ENCODE results near the gene BABAM2. TPM values are rescaled to one million over a fixed set of nuclear protein-coding genes. Genes with fewer than 3 reads are reported as not detected.

The BABAM2 gene
- total RNA-seq, 4 donors from 2014 or later: 34.4 to 44.9 (median 38.3) TPM

DNA sequence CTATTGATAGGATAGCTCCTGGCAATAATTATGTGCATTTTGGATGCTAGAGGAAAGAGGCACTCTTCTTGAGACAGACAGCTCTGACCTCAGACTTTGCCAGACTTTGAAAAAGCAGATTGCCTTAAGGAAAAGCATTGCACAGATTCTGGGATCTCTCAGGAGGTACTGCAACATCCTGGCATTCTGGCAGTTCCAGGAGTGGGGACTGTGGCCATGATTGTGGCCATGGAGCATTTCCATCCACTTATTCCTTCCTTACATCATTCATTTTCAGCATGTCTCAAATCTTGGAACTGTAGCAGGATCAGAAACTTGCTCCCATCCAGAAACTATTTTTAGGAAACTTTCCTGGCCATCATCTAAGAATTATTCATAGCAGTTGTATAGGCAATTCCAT lies 357.2 kb downstream of the BABAM2 start:
- TF ChIP-seq, protein P1, sequence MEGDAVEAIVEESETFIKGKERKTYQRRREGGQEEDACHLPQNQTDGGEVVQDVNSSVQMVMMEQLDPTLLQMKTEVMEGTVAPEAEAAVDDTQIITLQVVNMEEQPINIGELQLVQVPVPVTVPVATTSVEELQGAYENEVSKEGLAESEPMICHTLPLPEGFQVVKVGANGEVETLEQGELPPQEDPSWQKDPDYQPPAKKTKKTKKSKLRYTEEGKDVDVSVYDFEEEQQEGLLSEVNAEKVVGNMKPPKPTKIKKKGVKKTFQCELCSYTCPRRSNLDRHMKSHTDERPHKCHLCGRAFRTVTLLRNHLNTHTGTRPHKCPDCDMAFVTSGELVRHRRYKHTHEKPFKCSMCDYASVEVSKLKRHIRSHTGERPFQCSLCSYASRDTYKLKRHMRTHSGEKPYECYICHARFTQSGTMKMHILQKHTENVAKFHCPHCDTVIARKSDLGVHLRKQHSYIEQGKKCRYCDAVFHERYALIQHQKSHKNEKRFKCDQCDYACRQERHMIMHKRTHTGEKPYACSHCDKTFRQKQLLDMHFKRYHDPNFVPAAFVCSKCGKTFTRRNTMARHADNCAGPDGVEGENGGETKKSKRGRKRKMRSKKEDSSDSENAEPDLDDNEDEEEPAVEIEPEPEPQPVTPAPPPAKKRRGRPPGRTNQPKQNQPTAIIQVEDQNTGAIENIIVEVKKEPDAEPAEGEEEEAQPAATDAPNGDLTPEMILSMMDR (IDR thresholded peaks at IDR 0.05; ENCODE audit: low read depth): no peak

DNA sequence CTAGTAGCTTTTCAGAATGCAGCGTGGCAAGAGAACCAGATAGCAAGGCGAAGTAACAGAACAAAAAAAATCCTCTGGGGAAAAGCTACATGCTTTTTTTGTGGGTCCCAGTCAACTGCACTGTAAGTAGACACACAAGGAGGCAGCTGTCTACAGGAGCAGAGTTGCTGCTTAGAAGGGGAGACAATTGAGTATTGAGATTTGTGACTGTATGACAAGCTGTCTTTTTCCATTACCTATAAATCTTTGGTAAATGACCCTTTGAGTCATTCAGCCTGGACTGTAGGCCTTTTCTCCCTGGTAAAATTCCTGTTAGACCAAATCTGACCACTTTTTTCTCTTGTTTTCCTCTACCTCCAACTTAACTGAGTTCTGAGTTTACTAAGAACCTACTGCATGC lies 358.0 kb downstream of the BABAM2 start:
- TF ChIP-seq, protein P1 (IDR thresholded peaks at IDR 0.05; ENCODE audit: low read depth): no peak

DNA sequence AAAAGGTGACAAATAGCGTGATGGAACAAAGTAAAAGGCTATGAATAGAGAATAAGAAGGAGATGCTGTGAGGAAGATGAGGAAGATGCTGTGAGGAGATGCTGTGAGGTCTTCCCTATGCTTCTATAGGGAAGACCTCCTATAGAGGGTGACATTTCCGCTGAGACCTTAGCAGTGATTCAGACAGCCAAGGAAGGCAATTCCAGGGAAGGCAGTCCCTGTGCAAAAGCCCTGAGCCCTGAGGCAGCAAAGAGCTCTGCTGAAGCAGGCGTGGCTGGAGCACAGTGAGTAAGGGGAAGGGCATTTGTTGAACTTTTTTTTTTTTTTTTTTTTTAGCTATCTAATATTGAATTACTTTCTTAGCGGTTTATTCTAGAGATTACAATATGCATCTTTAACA lies 359.5 kb downstream of the BABAM2 start:
- TF ChIP-seq, protein P1 (IDR thresholded peaks at IDR 0.05; ENCODE audit: low read depth): no peak

- TF ChIP-seq, protein P1 (IDR thresholded peaks at IDR 0.05; ENCODE audit: low read depth): no peak
These were observed 360.8 kb downstream of the BABAM2 start for GRCh38 chr2:28251337-28251736.

DNA sequence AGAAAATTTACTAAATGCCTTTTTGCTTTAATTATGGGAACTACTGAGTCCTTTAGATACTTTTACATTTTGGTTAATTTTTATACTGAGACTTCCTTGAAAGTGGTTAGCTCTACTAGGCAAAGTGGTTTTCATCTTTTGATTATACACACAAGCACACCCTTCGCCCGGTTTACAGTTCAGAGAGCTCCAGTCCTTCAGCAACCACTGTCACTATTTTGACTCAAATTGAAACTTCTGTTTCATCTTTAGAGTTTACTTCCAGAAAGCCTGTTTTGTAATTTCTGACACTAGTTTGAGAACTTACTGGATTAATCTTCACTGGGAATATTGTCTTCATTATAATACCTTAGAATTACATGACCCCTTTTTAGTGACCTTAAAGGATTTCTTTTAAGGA lies 361.8 kb downstream of the BABAM2 start:
- TF ChIP-seq, protein P1 (IDR thresholded peaks at IDR 0.05; ENCODE audit: low read depth): no peak

DNA sequence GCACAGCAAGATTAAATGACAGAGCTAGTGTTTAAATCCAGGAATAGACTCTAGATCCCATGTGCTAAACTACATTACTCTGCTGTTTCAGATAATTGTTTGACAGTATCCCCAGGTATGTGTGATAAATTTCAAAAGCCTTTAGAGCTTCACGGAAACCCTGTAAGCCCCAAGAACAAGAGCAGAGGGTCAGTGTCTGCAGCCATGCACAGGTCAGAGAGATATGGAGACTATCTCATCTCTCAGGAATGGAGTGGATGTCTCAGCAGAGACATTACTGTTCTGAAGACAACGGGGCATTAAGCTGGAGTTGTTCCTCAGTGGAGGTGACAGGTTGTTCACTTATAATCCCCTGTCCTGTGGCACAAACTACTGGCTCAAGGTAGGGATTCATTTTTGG lies 363.0 kb downstream of the BABAM2 start:
- TF ChIP-seq, protein P1 (IDR thresholded peaks at IDR 0.05; ENCODE audit: low read depth): no peak

- TF ChIP-seq, protein P1 (IDR thresholded peaks at IDR 0.05; ENCODE audit: low read depth): no peak
These were observed 366.7 kb downstream of the BABAM2 start for GRCh38 chr2:28257182-28257581.
